Mesenchymal stem cell (in vitro differentiated cells and primary cell): ENCODE data around the gene FNDC5.
A peak's percentile ranks its signal among the peaks of the same experiment; 100 is the strongest.

ENCODE experiments used
- DNase-seq: peaks from one replicate; pipeline ENCODE4 v3.0.0-alpha.2; 2013
- H2AFZ ChIP-seq: one replicate; pipeline ENCODE4 v1.6.1; 2013; ENCODE audit warnings: low read depth, mild to moderate bottlenecking, control low read depth, inconsistent platforms, low read length, moderate library complexity
- H2AK5ac ChIP-seq: 2 replicates; pipeline ENCODE4 v1.6.1; 2013; ENCODE audit warnings: low read length, moderate library complexity, mild to moderate bottlenecking, inconsistent platforms; ENCODE audit not compliant: severe bottlenecking
- H2BK120ac ChIP-seq: one replicate; pipeline ENCODE4 v1.6.1; 2013; ENCODE audit warnings: low read depth, mild to moderate bottlenecking, inconsistent platforms, low read length, moderate library complexity
- H2BK12ac ChIP-seq, 2 experiments: one replicate each; pipeline ENCODE4 v1.6.1; 2013; ENCODE audit warnings: inconsistent platforms in 2 of 2, low read length in 2 of 2, mild to moderate bottlenecking in 2 of 2, moderate library complexity in 2 of 2, control low read depth in 1 of 2
- H2BK15ac ChIP-seq: one replicate; pipeline ENCODE4 v1.6.1; 2013; ENCODE audit warnings: mild to moderate bottlenecking, low read depth, inconsistent platforms; ENCODE audit not compliant: poor library complexity, severe bottlenecking
- H2BK5ac ChIP-seq: 2 replicates; pipeline ENCODE4 v1.6.1; 2013; ENCODE audit warnings: low read depth, mild to moderate bottlenecking, low read length, control low read depth, inconsistent platforms; ENCODE audit not compliant: poor library complexity, severe bottlenecking
- H3K14ac ChIP-seq, 2 experiments: one replicate each; pipeline ENCODE4 v1.6.1; 2013; ENCODE audit warnings: inconsistent platforms in 2 of 2, low read length in 2 of 2, control low read depth in 1 of 2, mild to moderate bottlenecking in 1 of 2, moderate library complexity in 1 of 2
- H3K18ac ChIP-seq, 2 experiments: one replicate each; pipeline ENCODE4 v1.6.1; 2013; ENCODE audit warnings: inconsistent platforms in 2 of 2, low read length in 2 of 2, control low read depth in 1 of 2, low read depth in 1 of 2, mild to moderate bottlenecking in 1 of 2
- H3K23ac ChIP-seq, 2 experiments: one replicate each; pipeline ENCODE4 v1.6.1; 2013; ENCODE audit warnings: inconsistent platforms in 2 of 2, low read length in 2 of 2, mild to moderate bottlenecking in 2 of 2, moderate library complexity in 2 of 2, control low read depth in 1 of 2
- H3K27ac ChIP-seq: 2 replicates; pipeline ENCODE4 v1.5.1; 2013; ENCODE audit warnings: mild to moderate bottlenecking, moderate library complexity, low read length, control low read depth, inconsistent platforms; ENCODE audit not compliant: poor library complexity, severe bottlenecking
- H3K27me3 ChIP-seq, 2 experiments: 2 replicates each; pipeline versions ENCODE4 v1.6.1 to v1.7.0; 2013; ENCODE audit warnings: low read length in 2 of 2, mild to moderate bottlenecking in 2 of 2, moderate library complexity in 2 of 2, control low read depth in 1 of 2, inconsistent platforms in 1 of 2; ENCODE audit not compliant: control insufficient read depth in 1 of 2, insufficient read depth in 1 of 2
- H3K36me3 ChIP-seq, 2 experiments: 2 replicates each; pipeline versions ENCODE4 v1.6.1 to v1.7.0; 2013; ENCODE audit warnings: low read length in 2 of 2, control low read depth in 1 of 2, inconsistent platforms in 1 of 2, low read depth in 1 of 2, mild to moderate bottlenecking in 1 of 2; ENCODE audit not compliant: insufficient read depth in 2 of 2, control insufficient read depth in 1 of 2
- H3K4ac ChIP-seq, 2 experiments: one replicate each; pipeline ENCODE4 v1.6.1; 2013; ENCODE audit warnings: inconsistent platforms in 2 of 2, low read length in 2 of 2, mild to moderate bottlenecking in 2 of 2, moderate library complexity in 2 of 2, control low read depth in 1 of 2, low read depth in 1 of 2
- H3K4me1 ChIP-seq: 2 replicates; pipeline ENCODE4 v1.6.1; 2013; ENCODE audit warnings: low read depth, low read length, control low read depth; ENCODE audit not compliant: control insufficient read depth, insufficient read depth
- H3K4me2 ChIP-seq: 2 replicates; pipeline ENCODE4 v1.6.1; 2013; ENCODE audit warnings: low read length, mild to moderate bottlenecking, inconsistent platforms; ENCODE audit not compliant: poor library complexity, severe bottlenecking
- H3K4me3 ChIP-seq, 2 experiments: 2 replicates each; pipeline versions ENCODE4 v1.5.1 to v1.7.0; 2013; ENCODE audit warnings: low read length in 2 of 2, mild to moderate bottlenecking in 2 of 2, control low read depth in 1 of 2, low read depth in 1 of 2; ENCODE audit not compliant: insufficient read depth in 1 of 2
- H3K79me1 ChIP-seq: replicated peaks from 2 replicates; pipeline ENCODE4 v1.6.1; 2013; ENCODE audit warnings: mild to moderate bottlenecking, control low read depth, low read length, inconsistent platforms; ENCODE audit not compliant: poor library complexity, severe bottlenecking
- H3K9ac ChIP-seq: 2 replicates; pipeline ENCODE4 v1.7.0; 2013; ENCODE audit warnings: mild to moderate bottlenecking, low read length, moderate library complexity
- H3K9me3 ChIP-seq: 2 replicates; pipeline ENCODE4 v1.7.0; 2013; ENCODE audit warnings: mild to moderate bottlenecking, low read length; ENCODE audit not compliant: control insufficient read depth
- H4K8ac ChIP-seq: one replicate; pipeline ENCODE4 v1.6.1; 2013; ENCODE audit warnings: inconsistent platforms, mild to moderate bottlenecking, low read length, moderate library complexity
- H4K91ac ChIP-seq: one replicate; pipeline ENCODE4 v1.6.1; 2013; ENCODE audit warnings: mild to moderate bottlenecking, low read length, inconsistent platforms
- WGBS: methylation state at CpG from one replicate; pipeline ENCODE4 v1.1.7; 2013; ENCODE audit warnings: mixed read lengths; 5-methylcytosine and 5-hydroxymethylcytosine counted together

The FNDC5 gene

GRCh38 chr1:32876341-32877210 lies 5.9 kb upstream of the FNDC5 start:
- Histone ChIP-seq H3K14ac (no peak overlapping the region), H3K4me1 (peaks cover 14% of the 10 kb centered on the region), H3K9me3 (no peaks in the 10 kb centered on the region), H2BK15ac (no peak overlapping the region), H3K23ac (no peak overlapping the region), H3K9ac (no peak overlapping the region), H2AK5ac (peak overlapping the region; percentile 35), H3K27ac (no peak overlapping the region), H3K4me2 (no peak overlapping the region), H3K36me3 (no peaks in the 10 kb centered on the region), H4K91ac (no peak overlapping the region), H4K8ac (no peak overlapping the region), H2BK5ac (no peak overlapping the region), H3K27me3 (peaks cover 29 to 53% of the 10 kb centered on the region in 2 experiments), H2BK12ac (no peak overlapping the region), H3K4me3 (no peak overlapping the region), H3K79me1 (no peaks in the 10 kb centered on the region), H2BK120ac (no peak overlapping the region), H3K18ac (no peak overlapping the region), H3K4ac (no peak overlapping the region), H2AFZ (no peak overlapping the region)
- peak; percentile 48 for DNase-seq
- 50% methylated on average over 16 of the region's 16 CpGs for WGBS

- Histone ChIP-seq H3K14ac (no peak overlapping the region), H3K79me1 (no peaks in the 10 kb centered on the region), H3K9ac (no peak overlapping the region), H3K18ac (no peak overlapping the region), H2BK5ac (no peak overlapping the region), H3K23ac (no peak overlapping the region), H3K4me1 (peaks cover 22% of the 10 kb centered on the region), H3K4ac (no peak overlapping the region), H2BK15ac (peak overlapping the region; percentile 17), H3K27me3 (peaks cover 39 to 45% of the 10 kb centered on the region in 2 experiments), H4K91ac (no peak overlapping the region), H2AK5ac (no peak overlapping the region), H3K9me3 (no peaks in the 10 kb centered on the region), H2AFZ (no peak overlapping the region), H2BK120ac (no peak overlapping the region), H2BK12ac (no peak overlapping the region), H4K8ac (no peak overlapping the region), H3K4me3 (no peak overlapping the region), H3K36me3 (no peaks in the 10 kb centered on the region), H3K4me2 (no peak overlapping the region), H3K27ac (no peak overlapping the region)
- 45% methylated on average over 5 of the region's 5 CpGs for WGBS
- no peak for DNase-seq
Observed at GRCh38 chr1:32874860-32875752, 4.4 kb upstream of the FNDC5 start.

GRCh38 chr1:32873484-32873883 lies 2.8 kb upstream of the FNDC5 start:
- H3K4me2 ChIP-seq, result no peak overlapping the region
- H2AFZ ChIP-seq, result no peak overlapping the region
- H3K27me3 ChIP-seq, result peaks cover 43 to 48% of the 10 kb centered on the region in 2 experiments

GRCh38 chr1:32872192-32872460 lies 1.4 kb upstream of the FNDC5 start:
- Histone ChIP-seq H4K91ac (no peak overlapping the region), H3K27ac (no peak overlapping the region), H3K23ac (no peak overlapping the region), H3K9me3 (no peaks in the 10 kb centered on the region), H3K4me2 (no peak overlapping the region), H2AFZ (no peak overlapping the region), H3K36me3 (peaks cover 0 to 8% of the 10 kb centered on the region in 2 experiments), H2AK5ac (no peak overlapping the region), H3K4me1 (peaks cover 19% of the 10 kb centered on the region), H4K8ac (no peak overlapping the region), H2BK5ac (peak overlapping the region; percentile 3), H2BK120ac (no peak overlapping the region), H3K27me3 (peaks cover 35 to 42% of the 10 kb centered on the region in 2 experiments), H2BK15ac (no peak overlapping the region), H3K18ac (no peak overlapping the region), H2BK12ac (no peak overlapping the region), H3K4me3 (peak overlapping the region in 1 of 2 experiments; percentile 0), H3K4ac (no peak overlapping the region), H3K9ac (no peak overlapping the region), H3K14ac (no peak overlapping the region), H3K79me1 (no peaks in the 10 kb centered on the region)
- whole genome bisulfite sequencing, result 62% methylated on average over 7 of the region's 7 CpGs
- no peak for DNase-seq

More at GRCh38 chr1:32873484-32873883, 2.8 kb upstream of the FNDC5 start:
- WGBS, result 90% methylated on average over 4 of the region's 5 CpGs
- Histone ChIP-seq H2BK12ac (no peak overlapping the region), H3K4me1 (peaks cover 23% of the 10 kb centered on the region), H2BK120ac (no peak overlapping the region), H3K9me3 (no peaks in the 10 kb centered on the region), H2BK15ac (no peak overlapping the region), H3K18ac (no peak overlapping the region), H3K4me3 (no peak overlapping the region), H2BK5ac (no peak overlapping the region), H3K36me3 (no peaks in the 10 kb centered on the region), H4K91ac (no peak overlapping the region), H3K79me1 (no peaks in the 10 kb centered on the region), H3K27ac (no peak overlapping the region), H4K8ac (no peak overlapping the region), H3K4ac (no peak overlapping the region), H3K14ac (no peak overlapping the region), H3K9ac (no peak overlapping the region), H3K23ac (no peak overlapping the region), H2AK5ac (no peak overlapping the region)
- DNase-seq, result no peak
